Measurements from ENCODE around the gene ADAMTS2.
"Not testable (repeated sequence)": the region's sequence is repeated elsewhere in the genome, so short reads cannot be mapped to it uniquely, and the experiment has no call there.

Gene ADAMTS2

GRCh38 chr5:179217356-179217755 is 127.9 kb downstream of the ADAMTS2 start:
- DNase-seq (ENCODE audit: low spot score), result no peak

DNA sequence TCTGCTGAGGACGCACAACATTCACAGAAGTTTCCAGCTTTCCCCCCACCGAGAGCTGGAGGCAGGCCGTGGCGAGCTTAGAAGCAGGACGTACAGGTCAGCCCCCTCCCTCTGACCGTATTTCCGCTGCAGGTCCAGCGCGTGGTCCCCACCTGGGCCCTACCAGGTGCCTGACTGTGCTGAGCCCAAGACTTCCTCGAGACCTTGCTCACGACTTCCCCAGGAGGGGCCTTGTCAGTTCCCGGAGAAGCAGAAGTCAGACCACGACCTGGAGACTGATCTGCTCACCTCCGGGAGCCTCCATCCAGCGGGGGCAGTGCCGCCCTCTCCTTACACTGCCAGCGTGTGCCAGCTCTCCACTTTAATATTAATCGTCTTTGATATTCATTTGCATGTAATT is 128.9 kb downstream of the ADAMTS2 start:
- DNase-seq (ENCODE audit: low spot score), result not testable (repeated sequence)

DNA sequence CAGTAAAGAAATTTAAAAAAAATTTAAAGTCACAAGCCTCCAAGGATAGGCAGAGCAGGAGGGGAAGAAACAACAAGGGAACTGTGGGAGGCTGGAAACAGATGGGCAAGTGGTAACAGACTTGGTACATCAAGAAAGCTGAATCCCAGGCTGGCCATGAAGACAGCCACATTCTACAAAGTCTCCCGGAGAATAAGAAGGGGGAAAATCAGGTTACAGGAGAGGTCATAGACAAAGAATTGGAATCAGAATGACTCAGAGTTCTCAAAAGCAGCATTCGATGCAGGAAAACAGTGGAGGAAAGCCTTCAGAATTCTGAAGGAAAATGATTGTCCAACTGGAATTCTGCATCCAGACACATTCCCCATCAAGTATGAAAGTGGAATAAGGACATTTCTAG is 129.7 kb downstream of the ADAMTS2 start:
- DNase-seq (ENCODE audit: low spot score), result no peak

GRCh38 chr5:179214678-179215077 is 130.6 kb downstream of the ADAMTS2 start:
- no peak for DNase-seq (ENCODE audit: low spot score)

DNA sequence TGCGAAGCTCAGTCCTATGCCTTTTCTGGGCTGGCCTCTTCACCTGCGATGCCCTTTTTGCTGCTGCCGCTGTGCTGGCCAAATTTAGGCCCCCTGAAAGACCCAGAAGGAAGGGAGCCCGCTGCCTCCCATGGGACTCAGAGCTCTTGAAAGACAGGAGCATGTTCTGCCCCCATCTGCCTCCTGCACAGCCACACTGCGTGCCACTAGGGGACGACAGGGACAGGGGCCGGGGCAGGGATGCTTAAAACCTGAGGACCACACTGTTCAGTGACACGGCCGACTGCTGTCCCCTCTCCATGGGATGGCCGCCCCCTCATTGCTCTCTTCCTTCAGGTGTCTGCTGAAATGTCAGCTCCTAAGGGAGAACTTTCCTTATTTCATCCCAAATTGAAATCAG is 132.4 kb downstream of the ADAMTS2 start:
- DNase-seq (ENCODE audit: low spot score), result no peak

- no peak for DNase-seq (ENCODE audit: low spot score)
Observed at GRCh38 chr5:179211631-179212030, 133.6 kb downstream of the ADAMTS2 start.

DNA sequence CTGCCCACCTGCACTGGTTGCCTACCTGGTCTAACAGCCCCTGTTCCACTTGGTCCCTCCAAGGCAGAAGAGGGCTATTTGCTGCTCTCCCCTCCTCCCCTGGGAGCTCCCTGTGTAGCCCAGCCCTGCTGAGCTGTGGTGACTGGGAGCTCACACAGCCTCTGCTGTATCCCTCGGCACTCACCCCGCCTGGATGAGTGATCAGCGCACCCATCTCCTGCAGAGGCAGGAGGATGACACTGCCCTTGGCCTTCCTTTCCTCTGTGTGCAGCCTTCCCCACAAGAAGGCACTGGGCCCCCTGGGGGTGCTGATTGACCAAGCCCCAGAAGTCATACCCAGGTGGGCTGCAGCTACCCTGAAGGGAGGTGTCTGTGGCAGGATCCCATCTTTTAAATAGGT is 134.2 kb downstream of the ADAMTS2 start:
- no peak for DNase-seq (ENCODE audit: low spot score)

- DNase-seq (ENCODE audit: low spot score), result no peak
Observed at GRCh38 chr5:179210478-179210877, 134.8 kb downstream of the ADAMTS2 start.

GRCh38 chr5:179209359-179210150 is 135.7 kb downstream of the ADAMTS2 start:
- DNase-seq (ENCODE audit: low spot score), result no peak

DNA sequence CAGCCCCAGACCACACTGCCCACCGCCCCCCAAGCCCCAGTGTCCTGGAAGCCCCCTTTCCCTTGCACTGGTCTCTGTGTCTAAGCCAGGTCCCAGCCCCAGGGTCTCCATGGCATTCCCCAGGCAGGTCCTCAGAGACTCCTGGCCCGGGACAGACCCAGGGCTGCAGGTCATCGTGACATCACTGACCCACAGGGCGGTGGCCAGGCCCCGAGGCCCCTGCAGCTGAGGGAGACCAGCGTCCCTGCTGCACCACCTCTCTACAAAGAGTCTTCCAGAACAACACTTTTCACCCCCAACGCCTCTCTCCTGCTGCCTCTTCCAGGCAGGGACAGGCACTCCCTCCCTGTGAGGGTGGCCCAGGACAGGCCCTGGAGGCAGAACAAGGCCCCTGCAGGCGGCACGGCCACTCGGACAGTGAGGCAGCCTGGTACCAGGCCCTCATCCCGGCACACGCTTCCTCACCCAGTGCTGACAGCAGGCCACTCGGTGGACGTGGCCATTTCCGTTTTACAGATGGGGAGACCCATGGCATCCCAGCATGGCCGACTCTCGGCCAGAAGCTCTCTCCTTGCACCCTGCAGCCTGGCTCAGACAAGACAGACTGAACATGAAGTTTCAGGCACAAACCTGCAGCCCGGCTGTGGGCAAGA is 136.4 kb downstream of the ADAMTS2 start:
- no peak for DNase-seq (ENCODE audit: low spot score)

- DNase-seq (ENCODE audit: low spot score), result no peak
Observed at GRCh38 chr5:179207920-179208705, 137.1 kb downstream of the ADAMTS2 start.

DNA sequence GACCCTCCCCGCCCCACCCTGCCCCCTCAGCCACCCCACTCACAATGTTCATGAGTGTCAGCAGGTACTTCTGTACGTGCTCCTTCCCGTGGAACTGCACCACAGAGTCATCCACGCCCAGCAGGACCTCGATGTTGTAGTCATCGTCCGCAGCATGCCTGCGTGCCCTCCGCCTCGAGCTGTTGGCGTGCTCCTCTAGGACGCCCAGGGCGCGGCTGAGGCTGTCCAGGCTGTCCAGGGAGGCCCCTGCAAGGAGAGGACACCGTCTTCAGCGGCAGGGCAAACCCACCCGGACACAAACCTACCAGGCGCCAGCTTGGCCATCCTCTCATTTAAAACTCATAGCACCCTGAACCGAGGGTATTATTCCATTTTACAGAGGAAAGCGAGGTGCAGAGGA is 137.8 kb downstream of the ADAMTS2 start:
- no peak for DNase-seq (ENCODE audit: low spot score)

DNA sequence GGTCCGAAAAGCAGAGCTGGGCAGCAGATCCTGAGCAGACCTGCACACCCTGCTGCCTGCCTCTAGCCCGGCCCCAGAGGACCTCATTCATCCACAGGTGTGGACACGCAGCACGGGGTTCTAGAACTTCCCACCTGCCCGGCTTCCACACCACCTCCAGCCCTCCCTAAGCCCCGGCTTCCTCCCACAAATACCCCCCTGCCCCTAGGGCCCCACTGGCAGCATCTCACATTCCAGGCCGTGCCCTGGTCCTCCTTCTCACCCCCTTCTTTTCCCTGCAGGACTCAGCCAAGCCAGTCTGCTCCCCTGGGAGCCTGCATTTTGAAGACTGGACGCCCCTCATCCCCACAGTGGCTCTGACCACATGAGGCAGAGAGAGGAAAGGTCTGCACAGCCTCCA is 138.9 kb downstream of the ADAMTS2 start:
- DNase-seq (ENCODE audit: low spot score), result no peak

DNA sequence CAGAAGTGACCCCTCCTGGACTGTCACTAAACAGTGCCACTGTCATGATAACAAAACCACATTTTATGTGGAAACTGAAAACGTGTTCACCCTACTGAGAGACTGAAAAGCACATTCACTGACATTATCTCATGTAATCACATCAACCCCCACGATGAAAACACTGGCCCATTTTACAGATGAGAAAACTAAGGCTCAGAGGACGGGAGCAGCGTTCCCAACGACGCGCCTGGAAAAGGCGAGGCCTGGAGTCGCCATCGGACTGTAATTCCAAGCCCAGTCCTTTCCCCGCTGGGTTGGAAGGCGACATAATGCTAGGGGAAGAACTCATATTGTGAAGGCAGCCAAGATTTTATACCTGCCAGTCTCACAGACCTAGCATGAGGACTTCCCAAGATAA is 140.0 kb downstream of the ADAMTS2 start:
- no peak for DNase-seq (ENCODE audit: low spot score)

DNA sequence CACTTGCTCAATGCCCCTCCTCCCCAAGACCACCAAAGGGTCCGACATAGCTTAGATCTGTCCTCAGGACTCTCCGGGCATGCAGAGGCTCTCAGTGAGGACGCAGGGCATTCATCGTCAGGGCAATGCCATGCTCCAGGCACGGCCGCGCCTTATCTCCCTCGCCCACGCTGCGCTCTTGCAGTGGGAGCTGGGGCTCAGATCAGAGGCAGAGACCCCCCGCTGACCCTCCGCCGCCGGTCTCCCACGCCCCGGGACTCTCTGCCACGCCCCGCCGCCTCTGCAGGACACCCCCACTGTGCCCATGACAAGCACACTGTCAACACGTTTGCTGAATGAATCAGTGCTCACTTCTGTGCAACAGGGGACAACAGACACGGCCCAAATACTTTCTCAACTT is 140.7 kb downstream of the ADAMTS2 start:
- no peak for DNase-seq (ENCODE audit: low spot score)

- no peak for DNase-seq (ENCODE audit: low spot score)
Observed at GRCh38 chr5:179203248-179203647, 142.0 kb downstream of the ADAMTS2 start.

DNA sequence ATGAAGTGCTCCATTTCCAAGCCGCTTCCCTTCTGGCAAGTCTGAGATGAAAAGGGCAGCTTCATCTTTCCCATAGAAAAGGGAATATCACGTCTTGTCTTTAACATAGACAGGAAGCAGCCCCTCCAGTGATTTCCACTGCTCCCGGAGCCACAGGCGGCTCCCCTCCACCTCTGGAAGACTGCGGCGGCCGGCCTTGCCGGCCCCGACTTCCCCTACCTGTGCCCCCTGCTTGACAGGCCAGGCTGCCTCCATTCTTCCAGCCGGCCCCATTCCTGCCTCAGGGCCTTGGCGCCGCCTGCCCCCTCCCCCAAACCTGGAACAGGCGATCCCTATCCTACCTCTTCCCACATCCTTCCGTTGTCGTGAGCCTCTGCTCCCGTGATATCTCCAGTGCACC is 143.3 kb downstream of the ADAMTS2 start:
- no peak for DNase-seq (ENCODE audit: low spot score)

GRCh38 chr5:179199246-179199645 is 146.0 kb downstream of the ADAMTS2 start:
- DNase-seq (ENCODE audit: low spot score), result no peak

- DNase-seq (ENCODE audit: low spot score), result no peak
Observed at GRCh38 chr5:179198825-179199224, 146.4 kb downstream of the ADAMTS2 start.

- no peak for DNase-seq (ENCODE audit: low spot score)
Observed at GRCh38 chr5:179196405-179197079, 148.7 kb downstream of the ADAMTS2 start.

DNA sequence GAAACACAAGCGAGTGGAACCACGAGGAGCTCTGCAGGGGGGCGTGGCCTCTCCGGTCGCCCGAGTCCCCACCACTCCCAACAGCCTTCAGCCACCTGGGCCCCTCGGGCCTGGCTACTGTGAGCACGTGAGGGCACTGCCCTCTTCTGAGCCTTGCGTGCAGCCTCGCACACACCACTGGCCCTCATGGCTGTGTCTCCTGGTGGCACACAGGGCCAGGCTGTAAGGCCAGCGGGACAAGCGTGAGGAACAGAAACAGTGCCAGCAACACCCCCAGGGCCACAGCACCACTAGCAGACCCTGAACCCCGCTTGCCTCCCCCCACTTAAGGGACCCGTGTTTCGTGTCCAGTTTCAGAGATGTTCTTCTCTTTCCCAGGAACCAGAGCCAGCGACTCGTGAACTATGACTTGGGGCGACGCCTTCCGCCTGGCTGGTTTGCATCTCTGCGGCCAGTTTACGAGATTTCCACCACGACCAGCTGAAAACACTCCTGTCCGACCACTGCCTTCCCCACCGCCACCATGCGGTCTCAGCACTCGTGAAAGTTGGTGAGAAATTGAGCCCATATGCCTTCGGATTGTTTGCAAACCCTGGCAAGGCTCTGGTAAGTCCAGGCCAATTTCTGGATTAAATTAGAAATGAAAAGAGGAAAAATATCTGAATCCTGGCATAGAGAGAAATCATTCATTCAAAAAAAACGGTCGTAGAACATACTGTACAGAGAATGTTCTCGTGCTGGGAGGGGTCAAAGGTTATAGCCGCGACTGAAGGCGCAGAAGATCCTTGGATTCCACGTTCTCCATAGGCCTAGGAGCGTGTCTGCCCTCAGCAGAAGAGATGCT is 149.5 kb downstream of the ADAMTS2 start:
- DNase-seq (ENCODE audit: low spot score), result no peak
